Stomach (tissue), 4 donors: ENCODE data around the gene LIMS2.

ENCODE experiments used
- EP300 ChIP-seq: sonication (generic); formaldehyde crosslinking; IDR thresholded peaks from one replicate; pipeline ENCODE4 v1.6.1; 2017; ENCODE audit warnings: antibody characterized with exemption
- POLR2A ChIP-seq, 4 donors: fragments of 450-650 bp; IDR thresholded peaks; one replicate each; pipeline ENCODE4 v1.6.1; 2016; ENCODE audit warnings: antibody characterized with exemption in 4 of 4, control low read depth in 2 of 4, mild to moderate bottlenecking in 1 of 4, moderate library complexity in 1 of 4
- POLR2AphosphoS5 ChIP-seq, 3 donors: sonication (generic); formaldehyde crosslinking; IDR thresholded peaks; one replicate each; pipeline ENCODE4 v1.6.1; 2016; ENCODE audit warnings: antibody characterized with exemption in 3 of 3
- TF ChIP-seq, protein P1 (sequence below), 7 experiments: fragments of 450-650 bp in 4 of 7; fragments of 200-600 bp in 3 of 7; sonication (generic) in 3 of 7; IDR thresholded peaks; one replicate each; pipeline ENCODE4 v1.5.1; 2016 to 2019; ENCODE audit warnings: antibody characterized with exemption in 7 of 7, control low read depth in 2 of 7, mild to moderate bottlenecking in 1 of 7

DNA sequence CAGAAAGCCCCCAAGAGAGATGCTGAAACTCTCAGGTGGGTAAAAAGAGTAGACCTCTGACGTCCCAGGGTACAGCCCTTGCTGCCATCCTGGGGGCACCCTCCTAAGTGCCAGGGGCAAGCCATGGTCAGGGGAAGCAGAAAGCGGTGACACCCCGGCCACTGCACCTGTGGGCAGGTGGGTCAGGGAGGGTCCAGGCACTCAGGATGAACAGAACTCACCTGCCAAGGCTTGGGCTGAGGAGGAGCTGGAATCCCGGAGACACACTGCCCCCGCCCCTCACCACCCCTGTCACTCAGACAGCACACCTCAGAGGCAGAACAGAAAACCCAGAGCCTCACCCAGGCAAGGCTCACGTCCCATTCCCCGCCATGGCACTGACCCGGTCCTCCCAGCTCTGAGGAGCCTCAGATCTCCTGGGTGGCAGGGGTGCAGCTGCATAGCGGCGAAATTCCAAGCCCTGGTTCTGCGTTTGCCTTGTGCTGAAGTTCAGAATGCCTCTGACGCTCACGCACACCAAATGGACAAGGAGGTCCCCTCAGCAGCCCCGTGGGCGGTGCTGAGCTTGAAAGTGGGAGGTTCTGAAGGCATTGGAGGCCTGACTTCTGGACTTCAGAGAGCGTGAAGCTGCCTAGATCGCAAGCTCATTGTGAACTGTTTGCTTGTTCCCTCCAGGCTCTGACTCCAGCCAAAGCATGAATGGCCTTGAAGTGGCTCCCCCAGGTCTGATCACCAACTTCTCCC, 25.1 kb downstream of the LIMS2 start:
- TF ChIP-seq, protein P1, sequence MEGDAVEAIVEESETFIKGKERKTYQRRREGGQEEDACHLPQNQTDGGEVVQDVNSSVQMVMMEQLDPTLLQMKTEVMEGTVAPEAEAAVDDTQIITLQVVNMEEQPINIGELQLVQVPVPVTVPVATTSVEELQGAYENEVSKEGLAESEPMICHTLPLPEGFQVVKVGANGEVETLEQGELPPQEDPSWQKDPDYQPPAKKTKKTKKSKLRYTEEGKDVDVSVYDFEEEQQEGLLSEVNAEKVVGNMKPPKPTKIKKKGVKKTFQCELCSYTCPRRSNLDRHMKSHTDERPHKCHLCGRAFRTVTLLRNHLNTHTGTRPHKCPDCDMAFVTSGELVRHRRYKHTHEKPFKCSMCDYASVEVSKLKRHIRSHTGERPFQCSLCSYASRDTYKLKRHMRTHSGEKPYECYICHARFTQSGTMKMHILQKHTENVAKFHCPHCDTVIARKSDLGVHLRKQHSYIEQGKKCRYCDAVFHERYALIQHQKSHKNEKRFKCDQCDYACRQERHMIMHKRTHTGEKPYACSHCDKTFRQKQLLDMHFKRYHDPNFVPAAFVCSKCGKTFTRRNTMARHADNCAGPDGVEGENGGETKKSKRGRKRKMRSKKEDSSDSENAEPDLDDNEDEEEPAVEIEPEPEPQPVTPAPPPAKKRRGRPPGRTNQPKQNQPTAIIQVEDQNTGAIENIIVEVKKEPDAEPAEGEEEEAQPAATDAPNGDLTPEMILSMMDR (IDR thresholded peaks at IDR 0.05): no peak
- TF ChIP-seq POLR2A (IDR thresholded peaks at IDR 0.05): no peak
- TF ChIP-seq EP300: no peak
- peak in 2 of 3 donors; percentile 15 to 65 for TF ChIP-seq POLR2AphosphoS5 (IDR thresholded peaks at IDR 0.05)
